Retinal pigment epithelial cell (primary cell): ENCODE results near the gene SLC6A2.

Source experiments
- DNase-seq: peaks from one replicate; pipeline ENCODE4 v3.0.0-alpha.2; 2010; ENCODE audit warnings: low read depth
- H3K4me3 ChIP-seq: 2 replicates; pipeline ENCODE4 v1.5.1; 2011; ENCODE audit warnings: mild to moderate bottlenecking, low read length, control low read depth, moderate library complexity
- TF ChIP-seq, protein P1 (sequence below): conservative IDR thresholded peaks from 2 replicates; pipeline ENCODE4 v1.5.1; 2011; ENCODE audit warnings: low read depth, low read length, control low read depth, inconsistent platforms

SLC6A2 gene

GRCh38 chr16:55671206-55671973 lies 15.6 kb downstream of the SLC6A2 start:
- DNase-seq: no peak
- H3K4me3 ChIP-seq: no peak overlapping the region
- TF ChIP-seq, protein P1, sequence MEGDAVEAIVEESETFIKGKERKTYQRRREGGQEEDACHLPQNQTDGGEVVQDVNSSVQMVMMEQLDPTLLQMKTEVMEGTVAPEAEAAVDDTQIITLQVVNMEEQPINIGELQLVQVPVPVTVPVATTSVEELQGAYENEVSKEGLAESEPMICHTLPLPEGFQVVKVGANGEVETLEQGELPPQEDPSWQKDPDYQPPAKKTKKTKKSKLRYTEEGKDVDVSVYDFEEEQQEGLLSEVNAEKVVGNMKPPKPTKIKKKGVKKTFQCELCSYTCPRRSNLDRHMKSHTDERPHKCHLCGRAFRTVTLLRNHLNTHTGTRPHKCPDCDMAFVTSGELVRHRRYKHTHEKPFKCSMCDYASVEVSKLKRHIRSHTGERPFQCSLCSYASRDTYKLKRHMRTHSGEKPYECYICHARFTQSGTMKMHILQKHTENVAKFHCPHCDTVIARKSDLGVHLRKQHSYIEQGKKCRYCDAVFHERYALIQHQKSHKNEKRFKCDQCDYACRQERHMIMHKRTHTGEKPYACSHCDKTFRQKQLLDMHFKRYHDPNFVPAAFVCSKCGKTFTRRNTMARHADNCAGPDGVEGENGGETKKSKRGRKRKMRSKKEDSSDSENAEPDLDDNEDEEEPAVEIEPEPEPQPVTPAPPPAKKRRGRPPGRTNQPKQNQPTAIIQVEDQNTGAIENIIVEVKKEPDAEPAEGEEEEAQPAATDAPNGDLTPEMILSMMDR: no peak

- no peak overlapping the region for H3K4me3 ChIP-seq
- TF ChIP-seq, protein P1: no peak
- no peak for DNase-seq
Observed at GRCh38 chr16:55671974-55672280, 16.1 kb downstream of the SLC6A2 start.

GRCh38 chr16:55672471-55672870 lies 16.7 kb downstream of the SLC6A2 start:
- no peak overlapping the region for H3K4me3 ChIP-seq
- TF ChIP-seq, protein P1: no peak
- DNase-seq: no peak

DNA sequence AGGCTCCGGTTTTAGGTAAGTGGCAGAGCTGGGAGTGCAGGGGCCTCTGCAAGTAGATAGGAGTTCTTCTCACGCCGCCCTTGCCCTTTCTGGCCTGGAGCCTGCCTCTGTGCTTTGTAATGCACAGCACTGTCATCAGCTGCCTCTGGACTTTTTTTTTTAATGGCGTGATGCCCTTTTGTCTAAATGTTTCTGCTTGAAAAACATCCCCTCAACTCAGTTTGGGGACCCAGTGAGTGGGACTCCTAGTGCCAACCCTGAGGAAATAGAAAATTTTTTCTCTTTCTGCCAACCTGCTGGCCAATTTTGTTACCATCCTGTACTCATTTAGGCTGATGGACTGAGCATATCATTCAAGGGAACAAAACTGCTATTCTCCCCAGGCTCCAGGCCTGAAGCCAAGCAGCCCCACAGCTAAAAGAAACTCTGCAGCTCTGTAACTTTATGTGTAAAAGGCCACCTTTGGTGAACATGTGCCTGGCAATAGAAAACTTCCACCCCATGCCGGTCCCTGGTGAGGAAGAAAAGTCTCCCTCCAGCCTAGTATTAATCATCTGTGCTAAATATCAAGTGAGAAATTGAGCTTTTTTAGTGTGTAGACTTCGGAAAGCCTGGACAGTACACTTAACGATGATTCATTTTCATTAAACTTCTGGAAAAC lies 22.5 kb downstream of the SLC6A2 start:
- DNase-seq: no peak
- TF ChIP-seq, protein P1: no peak
- no peak overlapping the region for H3K4me3 ChIP-seq

GRCh38 chr16:55682086-55682485 lies 26.3 kb downstream of the SLC6A2 start:
- TF ChIP-seq, protein P1: no peak
- H3K4me3 ChIP-seq: no peak overlapping the region
- DNase-seq: no peak

DNA sequence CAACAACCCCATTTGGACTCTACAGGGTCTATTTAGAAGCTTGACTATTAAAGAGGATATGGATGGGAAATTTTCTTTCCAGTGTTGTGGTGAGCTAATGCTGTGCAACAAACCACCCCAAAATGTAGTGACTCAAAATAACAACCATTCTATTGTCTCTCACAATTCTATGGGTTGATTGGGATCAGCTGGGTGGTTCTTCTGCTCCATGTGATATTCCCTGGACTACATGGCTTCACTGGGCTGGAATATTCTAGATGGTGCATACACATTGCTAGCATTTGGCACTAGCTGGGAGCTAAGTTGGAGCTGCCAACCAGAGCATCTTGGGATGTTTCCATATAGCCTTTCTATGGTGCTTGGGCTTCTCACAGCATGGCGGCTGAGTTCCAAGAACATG lies 30.2 kb downstream of the SLC6A2 start:
- no peak overlapping the region for H3K4me3 ChIP-seq
- TF ChIP-seq, protein P1: no peak

DNA sequence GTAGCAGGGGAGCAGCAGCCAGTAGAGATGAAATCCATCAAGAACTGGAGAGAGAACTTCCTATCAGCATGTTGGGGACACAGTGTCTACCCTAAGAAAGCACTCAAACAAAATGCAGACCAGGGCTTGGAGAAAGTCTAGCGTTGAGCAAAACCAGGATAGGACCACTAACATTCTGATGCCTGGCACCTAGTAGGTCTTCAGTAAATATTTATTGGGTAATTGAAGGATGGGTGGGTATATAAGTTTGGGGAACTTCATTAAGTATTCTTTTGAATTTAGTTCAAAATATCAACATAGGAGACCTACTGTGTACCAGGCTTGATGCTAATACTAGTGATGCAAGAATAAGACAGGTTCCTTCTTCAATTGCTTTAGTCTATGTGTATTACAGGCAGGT lies 30.9 kb downstream of the SLC6A2 start:
- DNase-seq: no peak
- H3K4me3 ChIP-seq: no peak overlapping the region
- TF ChIP-seq, protein P1: no peak

More for the DNA sequence above, 30.2 kb downstream of the SLC6A2 start:
- DNase-seq: no peak
